SU-DHL-6 (cell line): ENCODE results near the gene KLLN.

ENCODE experiments used
- CTCF ChIP-seq: fragments of 200-600 bp; sonication (generic); IDR thresholded peaks from one replicate; pipeline ENCODE4 v1.5.1; 2017; ENCODE audit warnings: antibody characterized with exemption, mild to moderate bottlenecking, low read length, moderate library complexity; ENCODE audit not compliant: insufficient read depth, poor library complexity, severe bottlenecking
- EZH2phosphoT487 ChIP-seq: fragments of 200-600 bp; sonication (generic), shearing (Covaris generic); conservative IDR thresholded peaks from 2 replicates; pipeline ENCODE4 v1.6.1; 2018; ENCODE audit warnings: mild to moderate bottlenecking, antibody characterized with exemption, low read length, moderate library complexity, mixed read lengths

- TF ChIP-seq CTCF: no peak
- no peak for TF ChIP-seq EZH2phosphoT487
Observed at GRCh38 chr10:87875929-87876571, 12.7 kb upstream of the KLLN start.
